ENCODE data around the gene DEAF1.
"Not testable (repeated sequence)": the region's sequence is repeated elsewhere in the genome, so short reads cannot be mapped to it uniquely, and the experiment has no call there.

Gene DEAF1

GRCh38 chr11:694563-695287 is at the start of gene DEAF1:
TSS of gene DEAF1 (minus strand) at chr11:695222. CDS start at chr11:695047, 175 bp downstream.
- peak; percentile 99 for DNase-seq (ENCODE audit: low read depth in 2 of 2)

- no peak for DNase-seq (ENCODE audit: low read depth in 2 of 2)
Measured at GRCh38 chr11:742571-743201, 47.7 kb upstream of the DEAF1 start.

- DNase-seq (ENCODE audit: low read depth in 2 of 2): no peak
Measured at GRCh38 chr11:742156-742546, 47.1 kb upstream of the DEAF1 start.

GRCh38 chr11:737899-738298 is 42.9 kb upstream of the DEAF1 start:
- DNase-seq (ENCODE audit: low read depth in 2 of 2): not testable (repeated sequence)

- DNase-seq (ENCODE audit: low read depth in 2 of 2): no peak
Measured at GRCh38 chr11:737366-737765, 42.3 kb upstream of the DEAF1 start.

- not testable (repeated sequence) for DNase-seq (ENCODE audit: low read depth in 2 of 2)
Measured at GRCh38 chr11:734541-734940, 39.5 kb upstream of the DEAF1 start.

GRCh38 chr11:733072-733471 is 38.0 kb upstream of the DEAF1 start:
- no peak for DNase-seq (ENCODE audit: low read depth in 2 of 2)

- no peak for DNase-seq (ENCODE audit: low read depth in 2 of 2)
Measured at GRCh38 chr11:729492-730074, 34.6 kb upstream of the DEAF1 start.

GRCh38 chr11:728901-729491 is 34.0 kb upstream of the DEAF1 start:
- no peak for DNase-seq (ENCODE audit: low read depth in 2 of 2)

GRCh38 chr11:727859-728748 is 33.1 kb upstream of the DEAF1 start:
- peak; percentile 58 to 82 for DNase-seq (ENCODE audit: low read depth in 2 of 2)

- DNase-seq (ENCODE audit: low read depth in 2 of 2): no peak
Measured at GRCh38 chr11:727281-727701, 32.3 kb upstream of the DEAF1 start.

- no peak for DNase-seq (ENCODE audit: low read depth in 2 of 2)
Measured at GRCh38 chr11:726278-727220, 31.5 kb upstream of the DEAF1 start.

- no peak for DNase-seq (ENCODE audit: low read depth in 2 of 2)
Measured at GRCh38 chr11:725624-726202, 30.7 kb upstream of the DEAF1 start.

GRCh38 chr11:724778-725386 is 29.9 kb upstream of the DEAF1 start:
- no peak for DNase-seq (ENCODE audit: low read depth in 2 of 2)

- no peak for DNase-seq (ENCODE audit: low read depth in 2 of 2)
Measured at GRCh38 chr11:724049-724777, 29.2 kb upstream of the DEAF1 start.

GRCh38 chr11:723120-723883 is 28.3 kb upstream of the DEAF1 start:
- DNase-seq (ENCODE audit: low read depth in 2 of 2): no peak

- DNase-seq (ENCODE audit: low read depth in 2 of 2): no peak
Measured at GRCh38 chr11:722346-722811, 27.4 kb upstream of the DEAF1 start.

GRCh38 chr11:721741-722345 is 26.8 kb upstream of the DEAF1 start:
- peak in 1 of 2 donors; percentile 33 for DNase-seq (ENCODE audit: low read depth in 2 of 2)

All from activated CD4-positive, alpha-beta T cell treated with anti-CD3 and anti-CD28 coated beads for 24 hours (primary cell).